WTC11 (cell line): ENCODE measurements around the gene KCNK7.

ENCODE experiments used
- CBFB ChIP-seq: sonication (generic); formaldehyde crosslinking; IDR thresholded peaks from 2 replicates; pipeline ENCODE4 v1.8.1; 2022; ENCODE audit warnings: mild to moderate bottlenecking, low read depth, missing genetic modification reagents
- OVOL2 ChIP-seq: fragments of 250-450 bp; sonication (Bioruptor Pico); IDR thresholded peaks from 2 replicates; pipeline ENCODE4 v1.9.0; 2021; ENCODE audit warnings: mild to moderate bottlenecking, borderline replicate concordance
- TF ChIP-seq, protein P1 (sequence below): fragments of 200-600 bp; IDR thresholded peaks from 2 replicates; pipeline ENCODE4 v1.8.0; 2022; ENCODE audit warnings: antibody characterized with exemption
- TF ChIP-seq, protein P2 (sequence below): sonication (generic); formaldehyde crosslinking; IDR thresholded peaks from 2 replicates; pipeline ENCODE4 v1.8.0; 2022; ENCODE audit warnings: mild to moderate bottlenecking, missing genetic modification reagents

DNA sequence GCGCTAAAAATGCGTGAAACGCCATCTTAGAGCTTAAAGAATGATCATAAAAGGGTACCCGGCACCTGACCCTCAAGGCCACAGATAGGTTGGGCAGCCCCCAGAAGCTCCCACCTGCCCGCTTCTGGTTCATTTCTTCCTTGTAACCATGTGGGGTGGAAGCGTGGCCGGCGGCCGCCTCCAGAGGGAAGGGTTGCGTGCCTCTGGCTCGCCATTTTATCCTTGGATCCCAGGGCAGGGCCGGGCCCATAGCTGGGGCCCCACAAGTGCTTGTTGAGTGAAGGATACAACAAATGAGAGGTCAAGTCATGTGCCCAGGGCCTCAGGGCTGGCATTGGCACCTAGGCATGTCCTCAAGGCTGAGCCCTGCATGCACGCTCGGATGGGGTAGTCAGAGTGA lies 25.9 kb upstream of the KCNK7 start:
- TF ChIP-seq, protein P1, sequence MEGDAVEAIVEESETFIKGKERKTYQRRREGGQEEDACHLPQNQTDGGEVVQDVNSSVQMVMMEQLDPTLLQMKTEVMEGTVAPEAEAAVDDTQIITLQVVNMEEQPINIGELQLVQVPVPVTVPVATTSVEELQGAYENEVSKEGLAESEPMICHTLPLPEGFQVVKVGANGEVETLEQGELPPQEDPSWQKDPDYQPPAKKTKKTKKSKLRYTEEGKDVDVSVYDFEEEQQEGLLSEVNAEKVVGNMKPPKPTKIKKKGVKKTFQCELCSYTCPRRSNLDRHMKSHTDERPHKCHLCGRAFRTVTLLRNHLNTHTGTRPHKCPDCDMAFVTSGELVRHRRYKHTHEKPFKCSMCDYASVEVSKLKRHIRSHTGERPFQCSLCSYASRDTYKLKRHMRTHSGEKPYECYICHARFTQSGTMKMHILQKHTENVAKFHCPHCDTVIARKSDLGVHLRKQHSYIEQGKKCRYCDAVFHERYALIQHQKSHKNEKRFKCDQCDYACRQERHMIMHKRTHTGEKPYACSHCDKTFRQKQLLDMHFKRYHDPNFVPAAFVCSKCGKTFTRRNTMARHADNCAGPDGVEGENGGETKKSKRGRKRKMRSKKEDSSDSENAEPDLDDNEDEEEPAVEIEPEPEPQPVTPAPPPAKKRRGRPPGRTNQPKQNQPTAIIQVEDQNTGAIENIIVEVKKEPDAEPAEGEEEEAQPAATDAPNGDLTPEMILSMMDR = no peak
- TF ChIP-seq, protein P2, sequence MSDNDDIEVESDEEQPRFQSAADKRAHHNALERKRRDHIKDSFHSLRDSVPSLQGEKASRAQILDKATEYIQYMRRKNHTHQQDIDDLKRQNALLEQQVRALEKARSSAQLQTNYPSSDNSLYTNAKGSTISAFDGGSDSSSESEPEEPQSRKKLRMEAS (CRISPR knock-in tag) = no peak
- TF ChIP-seq OVOL2 (CRISPR knock-in tag) (no peak), CBFB (CRISPR knock-in tag) (no peak)
